AG10803 (cell line): ENCODE results near the gene GLT1D1.

ENCODE experiments used
- DNase-seq: peaks from one replicate; pipeline ENCODE4 v3.0.0; 2010; ENCODE audit warnings: low read depth
- H3K4me3 ChIP-seq: 2 replicates; pipeline ENCODE4 v1.5.1; 2011; ENCODE audit warnings: mild to moderate bottlenecking, low read length, control low read depth
- TF ChIP-seq, protein P1 (sequence below): conservative IDR thresholded peaks from 2 replicates; pipeline ENCODE4 v1.5.1; 2011; ENCODE audit warnings: mild to moderate bottlenecking, low read length, control low read depth, inconsistent platforms

The GLT1D1 gene

DNA sequence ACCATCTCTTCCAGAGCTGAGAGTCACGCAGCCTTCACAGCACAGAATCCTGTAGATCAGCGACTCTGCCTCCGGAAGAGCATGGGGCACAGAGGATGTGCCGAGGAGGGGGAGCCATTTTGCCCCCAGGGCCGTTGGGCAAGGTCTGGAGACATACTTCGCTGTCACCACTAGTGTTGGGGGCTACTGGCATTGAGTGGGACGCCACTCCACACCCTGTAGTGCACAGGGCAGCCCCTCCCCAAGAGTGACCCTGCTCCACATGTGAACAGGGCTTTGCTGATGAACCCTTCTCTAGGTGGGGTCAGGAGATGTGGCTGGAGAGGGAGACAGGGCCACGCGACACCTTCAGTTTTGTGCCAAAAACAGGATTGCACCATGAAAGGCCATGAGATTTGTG lies 6.0 kb downstream of the GLT1D1 start:
- no peak overlapping the region for H3K4me3 ChIP-seq
- TF ChIP-seq, protein P1, sequence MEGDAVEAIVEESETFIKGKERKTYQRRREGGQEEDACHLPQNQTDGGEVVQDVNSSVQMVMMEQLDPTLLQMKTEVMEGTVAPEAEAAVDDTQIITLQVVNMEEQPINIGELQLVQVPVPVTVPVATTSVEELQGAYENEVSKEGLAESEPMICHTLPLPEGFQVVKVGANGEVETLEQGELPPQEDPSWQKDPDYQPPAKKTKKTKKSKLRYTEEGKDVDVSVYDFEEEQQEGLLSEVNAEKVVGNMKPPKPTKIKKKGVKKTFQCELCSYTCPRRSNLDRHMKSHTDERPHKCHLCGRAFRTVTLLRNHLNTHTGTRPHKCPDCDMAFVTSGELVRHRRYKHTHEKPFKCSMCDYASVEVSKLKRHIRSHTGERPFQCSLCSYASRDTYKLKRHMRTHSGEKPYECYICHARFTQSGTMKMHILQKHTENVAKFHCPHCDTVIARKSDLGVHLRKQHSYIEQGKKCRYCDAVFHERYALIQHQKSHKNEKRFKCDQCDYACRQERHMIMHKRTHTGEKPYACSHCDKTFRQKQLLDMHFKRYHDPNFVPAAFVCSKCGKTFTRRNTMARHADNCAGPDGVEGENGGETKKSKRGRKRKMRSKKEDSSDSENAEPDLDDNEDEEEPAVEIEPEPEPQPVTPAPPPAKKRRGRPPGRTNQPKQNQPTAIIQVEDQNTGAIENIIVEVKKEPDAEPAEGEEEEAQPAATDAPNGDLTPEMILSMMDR: no peak
- no peak for DNase-seq

DNA sequence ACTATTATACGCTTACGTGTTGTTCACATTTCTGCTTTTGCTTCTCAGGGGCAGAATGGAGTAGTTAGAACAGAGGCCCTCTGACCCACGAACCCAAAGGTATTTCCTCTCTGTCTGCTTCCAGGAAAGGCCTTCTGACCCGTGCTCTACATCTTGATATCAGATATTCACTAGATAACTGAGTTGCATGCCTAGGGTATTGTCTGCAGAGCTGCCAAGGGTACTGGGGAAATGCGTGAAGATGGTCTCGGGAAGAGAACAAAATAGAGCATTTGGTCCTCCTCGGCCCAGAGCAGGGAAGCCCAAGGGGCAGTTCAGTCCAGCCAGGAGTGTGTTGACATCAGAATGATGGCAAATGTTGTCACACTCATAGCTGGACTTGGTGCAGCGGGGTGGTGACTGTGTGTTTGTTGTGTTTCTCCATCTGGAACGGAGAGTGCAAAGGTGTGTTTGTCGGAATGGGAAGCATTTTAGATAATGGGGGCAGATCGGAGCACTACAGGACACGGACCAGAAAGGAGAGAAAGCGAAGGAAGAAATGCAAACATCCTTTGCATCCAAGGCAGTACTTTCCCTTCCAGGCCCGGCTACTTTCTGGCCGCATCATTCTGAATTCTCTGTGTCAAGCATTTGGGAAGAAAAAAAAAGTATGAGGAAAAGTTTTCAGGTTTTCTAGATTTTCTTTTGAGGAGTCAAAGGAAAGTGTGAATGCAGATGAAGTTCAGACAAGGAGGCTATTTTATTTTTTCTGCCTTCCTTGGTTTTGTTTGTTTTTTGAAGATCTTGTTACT lies 8.1 kb downstream of the GLT1D1 start:
- DNase-seq: no peak
- TF ChIP-seq, protein P1: no peak
- H3K4me3 ChIP-seq: no peak overlapping the region

DNA sequence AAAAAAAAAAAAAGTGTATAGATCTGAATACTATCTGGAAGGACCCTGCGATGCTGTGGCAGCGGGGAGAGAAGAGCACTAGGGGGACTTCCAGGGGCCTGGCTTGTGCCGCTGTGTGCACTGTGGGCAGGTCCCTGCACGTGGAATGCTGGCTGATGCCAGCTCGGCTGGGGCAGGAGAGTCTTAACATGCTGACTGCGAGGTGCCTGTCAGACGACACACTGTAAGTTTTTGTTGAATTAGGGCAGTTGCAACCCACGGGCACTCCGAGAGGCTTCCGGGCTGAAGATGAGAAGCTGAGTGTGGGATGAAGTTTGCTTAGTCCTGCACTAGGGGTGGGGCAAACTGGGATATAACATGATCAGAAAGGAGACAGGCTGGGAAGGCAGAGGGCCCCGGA lies 10.7 kb downstream of the GLT1D1 start:
- TF ChIP-seq, protein P1: no peak
- no peak overlapping the region for H3K4me3 ChIP-seq
- DNase-seq: no peak

DNA sequence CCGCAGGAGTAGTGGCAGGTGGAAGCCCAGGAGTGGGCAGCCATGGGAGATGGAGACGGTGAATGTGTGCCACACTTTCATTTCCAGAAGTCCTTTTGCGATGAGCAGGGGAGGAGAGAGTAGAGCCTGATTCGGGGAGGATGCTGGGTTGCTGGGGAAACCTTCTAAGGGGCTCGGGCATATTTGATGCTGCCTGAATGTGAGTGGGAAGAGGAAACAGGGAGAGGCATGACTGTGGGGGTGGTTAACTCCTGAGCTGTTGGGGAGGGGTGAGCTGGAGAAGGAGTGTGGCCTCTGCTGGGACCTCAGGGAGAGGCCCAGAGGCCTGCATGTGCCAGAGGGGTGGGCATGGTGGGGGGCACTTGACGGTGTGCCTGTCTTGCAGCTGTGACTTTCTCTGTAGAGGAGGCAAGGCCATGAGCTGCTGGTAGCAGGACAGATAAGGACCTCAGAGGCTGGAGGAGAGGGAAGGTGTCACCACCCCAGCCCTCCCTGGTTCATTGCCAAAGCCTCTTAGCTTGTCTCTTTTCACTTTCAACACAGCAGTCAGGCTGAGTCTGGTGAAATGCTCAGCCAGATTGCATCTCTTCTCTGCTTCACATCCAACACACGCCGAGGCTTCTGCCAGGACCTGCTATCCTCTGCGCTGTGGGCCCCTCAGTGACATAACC lies 11.4 kb downstream of the GLT1D1 start:
- no peak for DNase-seq
- TF ChIP-seq, protein P1: no peak
- no peak overlapping the region for H3K4me3 ChIP-seq

DNA sequence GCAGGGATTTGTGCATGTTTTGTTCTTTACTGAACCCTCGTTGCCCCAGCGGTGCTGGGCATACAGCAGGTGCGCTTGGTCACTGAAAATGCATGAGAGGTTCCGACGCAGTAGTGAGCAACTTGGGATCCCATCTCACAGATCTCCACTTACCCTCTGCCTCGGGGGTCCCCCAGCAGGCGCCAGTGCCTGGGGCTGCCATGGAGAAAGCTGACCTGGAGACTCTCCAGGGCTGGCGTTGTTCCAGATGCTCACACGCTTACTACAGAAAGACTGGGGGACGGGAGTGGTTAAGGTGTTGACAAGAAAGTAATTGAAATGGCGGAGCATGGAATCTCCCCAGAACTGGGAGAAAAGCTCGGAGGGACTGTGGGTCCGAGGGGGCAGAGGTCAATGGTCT lies 14.2 kb downstream of the GLT1D1 start:
- no peak for DNase-seq
- H3K4me3 ChIP-seq: no peak overlapping the region
- TF ChIP-seq, protein P1: no peak

DNA sequence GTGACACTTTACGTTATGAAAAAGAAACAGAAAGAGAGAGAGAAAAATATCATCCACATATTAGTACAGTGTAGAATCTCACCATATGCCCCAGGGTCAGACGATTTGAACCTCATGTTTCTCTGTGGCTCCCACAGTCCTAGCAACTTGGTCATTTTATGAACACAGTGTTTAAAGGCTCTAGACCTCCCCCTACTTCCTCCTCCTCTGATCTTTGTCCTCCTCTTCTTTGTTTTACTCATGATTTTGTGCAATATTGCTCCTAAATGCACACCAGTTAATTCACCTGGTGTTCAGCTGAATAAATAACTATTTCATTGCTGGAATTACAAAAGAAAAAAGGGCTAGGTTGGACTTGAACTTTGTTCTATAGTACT lies 18.2 kb downstream of the GLT1D1 start:
- TF ChIP-seq, protein P1: no peak
- no peak for DNase-seq
- H3K4me3 ChIP-seq: no peak overlapping the region

DNA sequence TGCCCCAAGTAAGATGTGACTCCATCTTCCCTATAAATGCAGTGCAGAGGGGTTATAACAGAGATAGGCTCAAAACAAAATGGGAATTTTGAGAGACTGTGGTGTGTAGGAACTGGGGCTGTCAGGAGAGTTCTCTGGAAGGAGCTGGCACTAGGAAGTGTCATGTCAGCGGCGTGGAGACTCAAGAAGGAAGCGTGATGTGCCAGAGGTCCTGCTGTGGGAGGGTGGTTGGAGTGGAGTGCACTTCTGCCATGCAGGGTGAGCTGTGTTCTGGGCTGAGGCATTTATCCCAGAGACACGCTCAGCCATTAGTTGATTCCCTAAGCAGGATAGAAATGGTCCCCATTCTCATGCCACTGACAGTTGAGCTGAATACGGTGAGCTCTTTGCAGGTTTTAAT lies 19.0 kb downstream of the GLT1D1 start:
- no peak overlapping the region for H3K4me3 ChIP-seq
- DNase-seq: no peak
- TF ChIP-seq, protein P1: no peak
